Measurements from ENCODE around the gene DLG2.

The DLG2 gene

GRCh38 chr11:84014539-84014938 lies 1612.6 kb downstream of the DLG2 start:
- DNase-seq (ENCODE audit: low read depth) = no peak

- DNase-seq (ENCODE audit: low read depth) = no peak
Measured at GRCh38 chr11:84012171-84012826, 1614.8 kb downstream of the DLG2 start.

DNA sequence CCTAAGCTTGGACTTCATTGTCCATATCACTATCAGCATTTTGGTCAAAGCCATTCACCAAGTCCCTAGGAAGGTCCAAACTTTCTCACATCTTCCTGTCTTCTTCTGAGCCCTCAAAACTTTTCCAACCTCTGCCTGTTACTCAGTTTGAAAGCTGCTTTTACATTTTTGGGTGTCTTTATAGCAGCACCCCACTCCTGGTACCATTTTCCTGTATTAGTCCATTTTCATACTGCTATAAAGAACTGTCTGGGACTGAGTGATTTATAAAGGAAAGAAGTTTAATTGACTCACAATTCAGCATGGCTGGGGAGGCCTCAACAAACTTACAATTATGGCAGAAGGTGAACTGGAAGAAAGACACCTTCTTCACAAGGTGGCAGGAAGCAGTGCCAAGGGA lies 1624.0 kb downstream of the DLG2 start:
- no peak for DNase-seq (ENCODE audit: low read depth)

DNA sequence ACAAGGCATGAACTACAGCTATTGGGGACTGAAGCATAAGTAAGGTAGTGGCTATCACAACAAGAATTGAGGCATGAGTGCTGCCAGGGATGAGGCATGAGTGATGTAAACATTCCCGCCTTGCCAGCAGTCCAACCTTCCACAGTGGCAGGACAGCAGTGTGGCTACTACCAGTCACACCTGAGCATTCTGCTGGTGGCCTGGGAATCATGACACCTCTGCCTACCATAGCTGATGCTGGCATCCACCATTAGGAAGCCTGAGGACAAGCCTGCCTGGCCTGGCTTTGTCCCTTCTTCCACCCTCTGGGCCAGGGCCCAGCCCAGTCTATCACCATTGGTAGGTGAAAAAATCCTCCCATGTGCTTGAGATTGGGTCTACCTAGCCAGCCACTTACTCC lies 1628.2 kb downstream of the DLG2 start:
- no peak for DNase-seq (ENCODE audit: low read depth)

- no peak for DNase-seq (ENCODE audit: low read depth)
Measured at GRCh38 chr11:83990160-83990733, 1636.9 kb downstream of the DLG2 start.

- DNase-seq (ENCODE audit: low read depth) = no peak
Measured at GRCh38 chr11:83982825-83983224, 1644.3 kb downstream of the DLG2 start.

DNA sequence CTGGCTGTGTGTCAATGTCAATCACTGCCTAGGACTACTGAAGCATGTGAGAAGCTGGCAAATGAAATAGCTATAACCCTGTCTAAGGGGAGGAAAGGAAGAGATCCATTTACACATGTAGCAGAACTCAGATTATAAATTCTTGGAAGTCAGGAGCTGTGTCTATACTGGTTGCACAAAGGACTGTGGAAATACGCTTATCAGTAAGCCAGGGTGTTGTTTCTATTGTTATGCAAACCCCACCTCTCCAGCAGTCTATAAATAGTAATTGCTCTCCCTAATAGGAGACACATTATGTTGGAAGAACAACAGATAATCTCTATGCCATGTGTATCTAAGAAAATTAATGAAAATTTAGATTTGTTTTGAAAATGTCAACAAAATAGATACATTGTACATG lies 1647.6 kb downstream of the DLG2 start:
- DNase-seq (ENCODE audit: low read depth) = no peak

GRCh38 chr11:83978942-83979341 lies 1648.2 kb downstream of the DLG2 start:
- no peak for DNase-seq (ENCODE audit: low read depth)

DNA sequence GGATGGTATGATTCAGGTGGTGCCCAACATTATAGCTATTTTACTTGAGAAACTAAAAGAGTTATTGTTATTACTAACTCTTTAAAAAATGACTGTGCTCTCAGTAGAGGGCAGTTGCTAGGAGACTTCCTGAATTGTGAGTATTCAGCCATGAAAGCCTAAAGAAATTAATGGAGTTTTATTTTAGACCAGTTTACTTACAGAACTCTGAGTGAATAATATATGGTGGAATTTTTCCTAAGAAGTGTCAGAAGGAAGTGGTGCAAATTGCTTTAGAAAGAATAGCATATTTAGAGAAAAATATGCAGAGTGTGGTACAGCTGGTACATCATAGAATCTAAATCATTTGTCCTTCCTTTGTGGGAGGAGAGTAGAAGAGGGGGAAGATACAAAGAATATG lies 1651.1 kb downstream of the DLG2 start:
- no peak for DNase-seq (ENCODE audit: low read depth)

GRCh38 chr11:83972536-83972935 lies 1654.6 kb downstream of the DLG2 start:
- no peak for DNase-seq (ENCODE audit: low read depth)

DNA sequence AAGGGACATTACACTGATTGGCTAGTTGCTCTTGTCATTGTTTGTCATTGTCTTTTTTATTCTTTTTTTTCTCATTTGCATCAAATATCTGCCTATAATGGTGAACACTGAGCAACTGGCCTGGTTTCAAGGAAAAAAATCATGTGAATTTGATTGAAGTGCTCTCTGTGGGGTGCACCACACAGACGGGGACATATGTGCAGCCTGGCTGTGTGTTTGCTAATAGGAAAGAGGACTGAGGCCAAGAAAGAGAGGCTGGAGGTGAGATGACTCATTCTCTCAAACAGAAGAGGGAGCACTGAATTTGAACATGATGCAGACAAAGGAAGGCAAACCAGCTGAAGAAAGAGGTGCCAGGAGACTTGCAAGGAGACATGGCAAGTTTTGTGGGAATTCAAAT lies 1656.1 kb downstream of the DLG2 start:
- DNase-seq (ENCODE audit: low read depth) = no peak

DNA sequence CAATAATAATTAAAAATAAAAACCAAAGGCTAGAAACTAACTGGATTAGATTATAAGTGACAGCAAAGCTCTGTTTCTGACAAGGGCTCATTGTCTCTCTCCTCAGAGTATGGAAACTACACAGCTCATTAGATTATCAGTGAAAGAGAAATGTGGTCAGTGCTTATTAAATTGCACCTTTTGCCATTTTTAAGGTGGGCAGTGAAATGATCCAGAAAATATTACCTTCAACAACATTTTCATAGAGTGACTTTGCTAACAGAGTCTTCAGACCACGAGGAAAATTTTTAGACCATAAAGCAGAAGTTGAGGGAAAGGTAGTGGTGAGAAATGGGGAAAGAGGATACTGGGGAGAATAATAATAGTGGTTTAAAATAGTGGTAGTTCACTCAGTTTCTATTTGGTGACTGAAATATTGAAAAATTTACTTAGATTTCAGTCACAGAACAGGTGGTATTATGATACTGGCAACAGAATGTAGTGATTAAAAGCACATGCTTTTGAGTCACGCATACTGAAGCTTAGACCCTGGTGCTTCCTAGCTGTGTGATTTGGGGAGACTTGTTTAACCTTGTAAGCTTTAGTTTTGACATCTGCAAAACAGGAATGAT lies 1657.0 kb downstream of the DLG2 start:
- DNase-seq (ENCODE audit: low read depth) = no peak

DNA sequence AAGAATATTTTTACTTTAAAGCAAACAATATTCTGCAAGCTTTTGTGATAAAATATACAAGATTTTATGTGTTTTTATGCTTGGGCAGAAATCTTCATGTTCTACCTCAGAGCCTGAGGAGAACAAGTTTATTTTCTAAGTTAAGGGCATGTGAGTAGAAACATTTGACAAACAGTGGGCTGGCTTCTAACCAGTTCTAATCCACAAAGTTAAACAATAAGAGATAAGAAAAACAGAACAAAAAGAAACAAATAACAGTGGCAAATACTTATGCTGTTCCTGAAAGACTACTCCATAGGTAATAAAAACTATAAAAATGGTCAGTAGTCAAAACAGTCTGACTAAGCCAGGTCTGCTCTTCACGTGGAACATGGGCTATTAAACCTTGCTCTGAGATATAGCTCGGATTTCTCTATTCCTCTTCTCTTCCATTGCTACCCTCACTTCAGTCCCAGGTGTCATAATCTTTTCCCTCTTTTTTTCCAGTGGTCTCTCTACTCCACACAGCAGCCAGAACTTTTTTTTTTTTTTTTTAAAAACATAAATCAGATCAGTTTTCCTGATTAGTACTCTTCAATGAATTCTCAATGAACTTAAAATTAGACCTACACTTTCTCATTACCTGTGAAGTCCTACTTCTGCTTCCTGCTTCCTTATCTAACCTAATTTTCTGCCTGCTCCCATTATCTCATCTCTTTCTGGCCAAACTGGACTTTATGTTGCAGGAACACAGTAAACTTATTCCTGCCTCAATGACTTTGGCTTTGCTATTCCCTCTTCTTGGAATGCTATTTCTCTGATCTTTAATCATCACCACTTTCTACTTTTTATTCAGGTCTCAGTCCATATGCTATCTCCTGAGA lies 1669.9 kb downstream of the DLG2 start:
- DNase-seq (ENCODE audit: low read depth) = no peak

DNA sequence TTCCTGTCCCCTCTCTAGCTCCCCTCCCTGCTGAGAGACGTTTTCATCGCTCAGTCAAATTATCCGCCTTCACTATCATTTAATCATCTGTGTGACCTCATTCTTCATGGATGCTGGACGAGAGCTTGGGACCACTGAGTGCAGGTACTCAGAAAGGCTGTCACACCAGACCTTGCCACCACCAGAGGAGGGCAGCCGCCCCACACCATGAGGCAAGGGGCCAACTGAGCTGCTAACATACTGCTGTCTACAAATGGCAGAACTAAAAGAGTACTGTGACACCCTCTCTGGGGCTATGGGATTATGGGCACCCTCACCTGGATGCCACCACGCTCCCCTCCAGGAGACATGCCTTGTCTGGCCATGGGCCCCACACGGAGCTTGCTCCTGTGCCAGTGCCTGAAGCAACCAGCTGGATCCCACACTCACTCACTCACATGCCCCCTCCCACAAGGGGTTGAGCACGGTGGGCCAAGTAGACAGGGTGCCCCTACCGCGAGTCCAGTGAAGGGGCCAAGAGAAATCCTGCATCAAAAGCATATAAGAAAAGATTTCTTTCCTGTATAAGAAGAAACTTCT lies 1670.9 kb downstream of the DLG2 start:
- no peak for DNase-seq (ENCODE audit: low read depth)

DNA sequence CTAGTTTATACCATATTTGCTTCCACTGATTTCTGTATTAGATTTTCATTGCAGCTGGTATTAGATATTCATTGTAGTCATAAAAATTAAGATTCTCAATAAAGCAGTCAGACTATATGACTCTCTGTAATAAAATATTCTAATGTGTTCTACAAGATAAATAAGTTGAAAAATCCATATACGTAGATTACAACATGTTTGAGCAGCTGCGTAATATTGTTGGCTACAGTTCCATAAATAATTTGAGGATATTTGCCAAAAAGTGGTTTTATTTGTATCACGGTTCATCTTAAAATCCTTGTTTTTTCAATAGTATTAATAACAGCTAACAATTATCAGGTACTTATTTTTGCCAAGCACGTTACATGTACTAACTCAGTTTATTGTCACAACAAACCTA lies 1672.4 kb downstream of the DLG2 start:
- no peak for DNase-seq (ENCODE audit: low read depth)

- DNase-seq (ENCODE audit: low read depth) = no peak
Measured at GRCh38 chr11:83951521-83951920, 1675.6 kb downstream of the DLG2 start.

DNA sequence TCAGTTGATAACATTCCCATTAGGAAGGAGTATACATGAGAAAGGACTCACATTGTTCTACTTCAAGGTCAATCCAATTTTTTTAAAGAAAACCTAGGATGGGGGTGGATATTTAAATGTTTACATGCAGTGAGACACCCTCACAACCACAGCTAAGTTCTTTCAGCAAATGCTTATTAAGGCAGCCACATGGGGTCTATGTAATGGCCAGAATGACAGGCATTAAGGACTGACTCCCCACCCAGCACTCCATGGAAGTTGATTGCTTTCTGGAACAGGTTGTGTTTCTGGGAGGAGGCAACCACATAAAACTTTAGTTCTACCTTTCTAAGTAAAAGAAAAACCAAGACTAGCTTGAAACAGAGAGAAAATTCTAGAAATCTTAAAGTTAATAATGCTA lies 1678.9 kb downstream of the DLG2 start:
- DNase-seq (ENCODE audit: low read depth) = no peak

- no peak for DNase-seq (ENCODE audit: low read depth)
Measured at GRCh38 chr11:83945976-83946375, 1681.2 kb downstream of the DLG2 start.

DNA sequence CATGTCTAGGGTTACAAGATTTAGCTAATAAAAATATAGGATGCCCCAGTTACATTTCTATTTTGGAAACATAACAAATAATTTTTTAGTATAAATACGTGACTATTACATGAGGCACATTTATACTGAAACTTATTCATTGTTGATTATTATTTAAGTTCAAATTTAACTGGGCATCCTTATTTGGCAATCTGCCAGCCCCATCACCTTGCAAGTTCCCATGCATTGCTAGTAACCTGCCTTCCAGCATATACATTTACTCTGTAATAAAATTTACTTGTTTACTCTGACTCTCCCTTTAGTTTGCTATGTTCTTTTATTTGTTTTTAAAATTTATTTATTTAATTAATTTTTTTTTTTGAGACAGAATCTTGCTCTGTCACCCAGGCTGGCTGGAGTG lies 1686.1 kb downstream of the DLG2 start:
- no peak for DNase-seq (ENCODE audit: low read depth)

GRCh38 chr11:83938148-83938547 lies 1689.0 kb downstream of the DLG2 start:
- no peak for DNase-seq (ENCODE audit: low read depth)

DNA sequence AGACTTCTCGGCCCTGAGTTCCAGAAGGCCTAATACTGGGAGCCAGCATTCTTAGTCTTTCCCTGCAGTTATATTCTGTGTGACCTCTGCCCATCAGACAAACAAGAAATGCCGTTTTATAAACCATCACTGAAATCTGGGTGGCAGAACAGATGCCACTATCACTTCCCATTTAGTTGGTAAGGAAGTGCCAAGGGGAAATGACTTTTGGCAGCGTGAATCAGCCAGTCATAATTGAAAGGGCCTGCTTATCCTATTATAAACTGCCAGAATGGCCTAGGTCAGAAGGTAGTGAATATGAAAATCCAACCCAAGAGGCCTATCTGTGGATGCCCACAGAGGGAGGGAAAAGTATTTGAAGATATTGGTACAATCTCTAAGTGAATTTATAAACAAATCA lies 1694.1 kb downstream of the DLG2 start:
- DNase-seq (ENCODE audit: low read depth) = no peak

- DNase-seq (ENCODE audit: low read depth) = no peak
Measured at GRCh38 chr11:83927422-83927821, 1699.7 kb downstream of the DLG2 start.

Measured in T follicular helper cell (primary cell).